Muscle of leg (tissue), 11 donors: ENCODE data around the gene LKAAEAR1. TPM values are rescaled to one million over a fixed set of nuclear protein-coding genes. Genes with fewer than 3 reads are reported as not detected.

ENCODE experiments used
- DNase-seq: peaks from one replicate; pipeline ENCODE4 v3.0.0; 2013
- H3K27ac ChIP-seq: one replicate; pipeline ENCODE4 v1.5.1; 2013; ENCODE audit warnings: mild to moderate bottlenecking, low read length, control low read depth
- H3K27me3 ChIP-seq: one replicate; pipeline ENCODE4 v1.6.1; 2013; ENCODE audit warnings: low read length; ENCODE audit not compliant: control insufficient read depth, insufficient read depth
- H3K36me3 ChIP-seq: one replicate; pipeline ENCODE4 v1.6.1; 2013; ENCODE audit warnings: low read length; ENCODE audit not compliant: control insufficient read depth, insufficient read depth
- H3K4me1 ChIP-seq: one replicate; pipeline ENCODE4 v1.6.1; 2013; ENCODE audit warnings: low read length; ENCODE audit not compliant: control insufficient read depth, insufficient read depth
- H3K4me3 ChIP-seq: one replicate; pipeline ENCODE4 v1.5.1; 2013; ENCODE audit warnings: low read length, control low read depth
- H3K9me3 ChIP-seq: replicated peaks from 2 replicates; pipeline ENCODE4 v1.6.1; 2013; ENCODE audit warnings: low read depth, low read length; ENCODE audit not compliant: control insufficient read depth
- WGBS: methylation state at CpG from one replicate; pipeline ENCODE4 v1.1.5; 2013; ENCODE audit warnings: missing lambda C conversion rate; ENCODE audit not compliant: insufficient coverage; 5-methylcytosine and 5-hydroxymethylcytosine counted together
- polyA plus RNA-seq, 8 donors: library from polyadenylated mRNA; unstranded; fragments of 120-200 nt; gene quantifications; one replicate each; pipeline versions ENCODE4 v1.2.1 to v1.2.3, GENCODE V29; 2013; ENCODE audit warnings: inconsistent platforms in 1 of 8, low replicate concordance in 1 of 8; ENCODE audit not compliant: insufficient read length in 8 of 8, insufficient read depth in 1 of 8
- total RNA-seq: library from RNA; stranded (reverse); fragments of 120-200 nt; gene quantifications from one replicate; pipeline ENCODE4 v1.2.4, GENCODE V29; 2013

Gene LKAAEAR1
- total and polyA plus RNA-seq, 9 donors: 0.27 to 0.28 (median 0.27) TPM; not detected in 5

GRCh38 chr20:64073476-64074183 is 10.6 kb downstream of the LKAAEAR1 start:
- 84% methylated on average over 33 of the region's 37 CpGs for WGBS
- Histone ChIP-seq H3K4me3 (no peak overlapping the region), H3K36me3 (peaks cover 40% of the 10 kb centered on the region), H3K4me1 (peaks cover 10% of the 10 kb centered on the region), H3K27ac (no peak overlapping the region), H3K9me3 (no peaks in the 10 kb centered on the region), H3K27me3 (no peaks in the 10 kb centered on the region)
- DNase-seq: no peak

- Histone ChIP-seq H3K9me3 (no peaks in the 10 kb centered on the region), H3K4me1 (peaks cover 2% of the 10 kb centered on the region), H3K4me3 (no peak overlapping the region), H3K36me3 (peaks cover 44% of the 10 kb centered on the region), H3K27ac (no peak overlapping the region), H3K27me3 (no peaks in the 10 kb centered on the region)
- DNase-seq: no peak
- WGBS: 77% methylated on average over 10 of the region's 14 CpGs
Observed at GRCh38 chr20:64072498-64073063, 11.6 kb downstream of the LKAAEAR1 start.

- Histone ChIP-seq H3K4me1 (peaks cover 2% of the 10 kb centered on the region), H3K4me3 (no peak overlapping the region), H3K36me3 (peaks cover 44% of the 10 kb centered on the region), H3K27me3 (no peaks in the 10 kb centered on the region), H3K9me3 (no peaks in the 10 kb centered on the region), H3K27ac (no peak overlapping the region)
- no peak for DNase-seq
- 82% methylated on average over 29 of the region's 30 CpGs for WGBS
Observed at GRCh38 chr20:64071341-64072332, 12.6 kb downstream of the LKAAEAR1 start.

GRCh38 chr20:64070244-64070993 is 13.8 kb downstream of the LKAAEAR1 start:
- Histone ChIP-seq H3K27me3 (no peaks in the 10 kb centered on the region), H3K4me1 (peaks cover 2% of the 10 kb centered on the region), H3K27ac (no peak overlapping the region), H3K4me3 (no peak overlapping the region), H3K9me3 (no peaks in the 10 kb centered on the region), H3K36me3 (peaks cover 44% of the 10 kb centered on the region)
- no peak for DNase-seq
- WGBS: 88% methylated on average over 27 of the region's 31 CpGs

GRCh38 chr20:64069614-64070243 is 14.5 kb downstream of the LKAAEAR1 start:
- Histone ChIP-seq H3K4me3 (no peak overlapping the region), H3K27ac (no peak overlapping the region), H3K4me1 (peaks cover 8% of the 10 kb centered on the region), H3K36me3 (peaks cover 44% of the 10 kb centered on the region), H3K9me3 (no peaks in the 10 kb centered on the region), H3K27me3 (no peaks in the 10 kb centered on the region)
- 73% methylated on average over 5 of the region's 14 CpGs for WGBS
- DNase-seq: no peak

GRCh38 chr20:64069209-64069613 is 15.0 kb downstream of the LKAAEAR1 start:
- Histone ChIP-seq H3K27ac (no peak overlapping the region), H3K4me3 (no peak overlapping the region), H3K9me3 (no peaks in the 10 kb centered on the region), H3K27me3 (no peaks in the 10 kb centered on the region), H3K36me3 (peaks cover 44% of the 10 kb centered on the region), H3K4me1 (peaks cover 13% of the 10 kb centered on the region)
- no peak for DNase-seq
- 90% methylated on average over 20 of the region's 20 CpGs for WGBS

GRCh38 chr20:64068386-64069208 is 15.6 kb downstream of the LKAAEAR1 start:
- peaks cover 19% of the 10 kb centered on the region for H3K4me1 ChIP-seq
- H3K27me3 ChIP-seq: no peaks in the 10 kb centered on the region
- H3K4me3 ChIP-seq: no peak overlapping the region
- no peak for DNase-seq
- WGBS: 72% methylated on average over 5 of the region's 12 CpGs
- peaks cover 41% of the 10 kb centered on the region for H3K36me3 ChIP-seq
- no peaks in the 10 kb centered on the region for H3K9me3 ChIP-seq
- no peak overlapping the region for H3K27ac ChIP-seq

- Histone ChIP-seq H3K4me3 (no peak overlapping the region), H3K9me3 (no peaks in the 10 kb centered on the region), H3K27me3 (no peaks in the 10 kb centered on the region), H3K36me3 (peaks cover 36% of the 10 kb centered on the region), H3K27ac (no peak overlapping the region), H3K4me1 (peaks cover 20% of the 10 kb centered on the region)
- no peak for DNase-seq
- WGBS: 64% methylated on average over 9 of the region's 12 CpGs
Observed at GRCh38 chr20:64067733-64068307, 16.4 kb downstream of the LKAAEAR1 start.
